GM12872 (cell line): ENCODE data around the gene SPATS2.

Source experiments
- CTCF ChIP-seq: IDR thresholded peaks from 3 replicates; pipeline ENCODE4 v1.5.1; 2011; ENCODE audit warnings: low read depth, mild to moderate bottlenecking, low read length, moderate library complexity; ENCODE audit not compliant: insufficient read depth

SPATS2 gene

GRCh38 chr12:49563951-49564685, 196.9 kb downstream of the SPATS2 start:
- TF ChIP-seq CTCF, result no peak

DNA sequence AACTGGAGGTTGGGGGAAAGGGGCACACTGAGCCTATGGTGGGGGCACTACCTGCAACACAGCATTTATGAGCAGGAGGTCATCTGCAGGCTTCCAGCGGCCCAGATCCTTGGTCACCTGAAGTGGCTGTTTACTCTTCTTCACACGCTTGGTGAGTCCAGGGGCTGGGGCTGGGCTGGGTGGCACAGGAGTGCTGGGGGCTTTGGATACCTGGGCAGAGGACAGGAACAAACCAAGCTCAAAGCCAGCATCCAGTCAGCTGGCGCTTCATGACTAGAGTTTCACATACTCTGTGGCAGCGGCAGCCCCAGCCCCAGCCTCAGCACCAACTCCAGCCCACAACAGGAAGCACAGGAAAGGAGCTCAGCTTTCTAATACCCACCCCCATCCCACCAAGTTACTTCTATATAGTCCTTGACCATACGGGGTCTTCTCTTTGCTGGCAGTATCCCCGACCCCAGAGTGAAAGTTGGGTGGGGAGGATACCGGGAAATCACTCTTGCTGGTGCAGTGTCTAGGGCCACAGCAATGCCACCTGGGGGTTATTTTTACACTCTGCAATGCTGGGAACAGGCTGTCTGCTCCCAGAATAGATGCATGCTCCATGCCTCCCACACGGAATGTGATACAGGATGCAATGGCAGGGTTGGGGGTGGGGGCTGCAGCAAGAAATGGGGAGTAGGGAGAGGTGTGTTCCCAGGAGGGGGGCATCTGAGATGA, 197.6 kb downstream of the SPATS2 start:
- TF ChIP-seq CTCF, result no peak

DNA sequence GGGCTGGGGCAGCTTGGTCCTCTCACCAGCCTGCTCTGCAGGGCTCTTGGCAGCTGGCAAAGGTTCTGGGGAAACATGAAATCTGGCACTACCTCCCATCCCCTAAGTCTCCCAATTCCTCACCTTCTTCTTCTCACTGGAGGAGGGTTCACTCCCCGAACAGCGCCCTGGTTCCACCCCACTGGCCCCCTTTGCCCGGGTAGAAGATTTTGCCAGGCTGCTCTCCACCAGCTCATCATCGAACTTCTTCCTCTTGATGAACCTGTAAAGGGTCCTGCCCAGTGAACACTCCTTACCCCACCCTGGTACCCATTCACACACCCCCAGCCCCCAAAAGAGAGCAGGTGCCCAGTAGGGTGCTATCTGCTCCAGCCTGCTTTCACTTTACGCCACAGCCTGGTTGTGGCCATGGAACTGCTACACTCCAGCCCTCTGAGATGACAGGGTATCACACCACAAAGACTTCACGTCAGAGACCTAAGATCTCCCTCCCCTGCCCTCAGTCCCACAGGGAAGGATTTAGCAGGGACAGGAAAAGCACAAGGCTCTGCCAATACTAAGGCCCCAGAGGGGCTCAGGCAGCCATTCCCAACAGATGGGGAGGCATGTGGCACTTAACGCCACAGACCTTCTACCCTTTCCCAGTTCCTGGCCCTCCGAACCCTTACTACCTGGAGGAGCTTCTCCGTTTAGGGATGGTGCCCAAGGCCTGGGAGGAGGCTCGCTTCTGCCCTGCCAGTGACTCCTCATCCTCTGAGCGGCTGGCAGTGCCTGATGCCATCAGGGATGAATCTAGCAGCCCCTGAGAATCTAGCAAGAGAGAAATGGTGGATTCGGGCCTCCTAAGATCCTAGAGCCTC, 198.4 kb downstream of the SPATS2 start:
- no peak for TF ChIP-seq CTCF

GRCh38 chr12:49566361-49566760, 199.1 kb downstream of the SPATS2 start:
- no peak for TF ChIP-seq CTCF

DNA sequence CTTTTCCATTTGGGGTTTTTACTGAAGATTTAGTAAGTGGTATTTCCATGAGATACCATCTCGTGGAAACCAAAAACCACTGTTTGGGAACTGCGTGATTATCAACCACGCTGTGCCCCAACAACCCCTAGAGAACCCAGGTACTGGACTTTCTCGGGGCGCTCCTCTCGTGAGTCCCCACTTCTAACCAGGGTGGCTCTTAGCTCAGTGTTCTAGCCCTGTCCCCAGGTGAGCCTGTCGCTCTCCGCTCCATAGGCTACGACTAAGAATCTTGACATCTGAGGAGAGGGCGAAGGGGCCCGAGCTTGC, 200.0 kb downstream of the SPATS2 start:
- TF ChIP-seq CTCF, result no peak

DNA sequence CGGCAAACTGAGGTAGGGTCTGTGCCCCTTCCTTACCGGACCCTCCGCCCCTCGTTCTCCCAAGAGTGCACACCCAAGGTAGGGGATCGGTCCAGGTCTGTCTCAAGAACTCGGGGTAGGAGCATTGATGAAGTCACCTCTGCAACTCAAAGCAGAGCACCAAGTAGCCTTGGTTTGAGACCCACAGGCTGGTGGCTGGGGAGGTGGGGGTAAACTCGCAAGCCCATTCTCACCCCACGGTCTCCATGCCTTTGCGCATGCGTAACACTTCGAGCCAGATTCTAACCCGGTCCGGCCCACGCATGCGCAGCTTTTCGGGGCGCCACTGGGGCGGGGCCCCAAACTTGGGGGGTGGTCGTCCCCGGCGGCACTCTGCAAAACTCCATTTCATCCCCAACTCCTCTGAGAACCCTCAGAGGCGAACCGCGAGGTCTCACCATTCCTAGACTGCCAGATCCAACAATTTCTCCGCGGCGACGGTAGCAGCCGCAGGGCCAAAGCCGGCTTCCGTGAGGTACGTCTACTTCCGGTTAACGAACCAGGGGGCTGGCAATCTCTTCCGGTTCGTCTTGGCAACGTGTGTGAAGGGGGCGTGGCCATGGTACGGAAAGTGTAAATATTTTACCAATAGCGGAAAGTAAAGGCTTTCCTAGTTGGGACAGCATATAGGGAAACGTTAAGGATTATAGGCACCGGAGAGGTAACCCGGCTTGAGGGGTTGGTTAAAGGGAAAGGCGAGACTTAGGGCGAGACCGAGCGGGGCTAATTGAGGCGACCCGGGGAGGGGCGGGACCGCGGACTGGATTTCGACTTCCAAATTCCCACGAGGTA, 200.6 kb downstream of the SPATS2 start, which contains the start of gene MCRS1:
Gene MCRS1 (minus strand): TSS at position 532 of the 831 bp plus-strand sequence. CDS start 1,411 bp downstream, outside the sequence.
- TF ChIP-seq CTCF, result no peak
